Amygdala (tissue), 56 donors: Measurements from ENCODE around the gene LIPC.

Experiments
- DNase-seq, 56 donors: peaks; one replicate each; lab custom pipeline; 2025; lab: John Stamatoyannopoulos, UW

The LIPC gene

GRCh38 chr15:58431221-58432149, at the start of gene LIPC:
Gene LIPC (plus strand): TSS chr15:58431991. CDS start chr15:58432033, 42 bp downstream.
- no peak for DNase-seq

GRCh38 chr15:58383876-58384275, 47.9 kb upstream of the LIPC start:
- DNase-seq, result no peak

- no peak for DNase-seq
These were observed 47.1 kb upstream of the LIPC start for GRCh38 chr15:58384667-58385066.

- DNase-seq, result no peak
These were observed 45.7 kb upstream of the LIPC start for GRCh38 chr15:58386081-58386480.

- DNase-seq, result no peak
These were observed 45.1 kb upstream of the LIPC start for GRCh38 chr15:58386641-58387040.

GRCh38 chr15:58387130-58387529, 44.7 kb upstream of the LIPC start:
- no peak for DNase-seq

- no peak for DNase-seq
These were observed 43.6 kb upstream of the LIPC start for GRCh38 chr15:58388211-58388610.

GRCh38 chr15:58390118-58390517, 41.7 kb upstream of the LIPC start:
- DNase-seq, result no peak

GRCh38 chr15:58390655-58391054, 41.1 kb upstream of the LIPC start:
- DNase-seq, result no peak

GRCh38 chr15:58391088-58391487, 40.7 kb upstream of the LIPC start:
- no peak for DNase-seq

GRCh38 chr15:58392141-58392540, 39.6 kb upstream of the LIPC start:
- DNase-seq, result no peak

GRCh38 chr15:58392611-58393161, 39.1 kb upstream of the LIPC start:
- DNase-seq, result no peak

- peak in 5 of 56 donors; percentile 3 to 45 (median 13) for DNase-seq
These were observed 38.5 kb upstream of the LIPC start for GRCh38 chr15:58393241-58393662.

- no peak for DNase-seq
These were observed 35.6 kb upstream of the LIPC start for GRCh38 chr15:58396181-58396580.

- no peak for DNase-seq
These were observed 33.7 kb upstream of the LIPC start for GRCh38 chr15:58398071-58398470.

GRCh38 chr15:58398643-58399042, 33.1 kb upstream of the LIPC start:
- no peak for DNase-seq

GRCh38 chr15:58399739-58400138, 32.1 kb upstream of the LIPC start:
- no peak for DNase-seq

- DNase-seq, result no peak
These were observed 30.5 kb upstream of the LIPC start for GRCh38 chr15:58401276-58401675.

GRCh38 chr15:58401991-58402649, 29.7 kb upstream of the LIPC start:
- no peak for DNase-seq

GRCh38 chr15:58403581-58403980, 28.2 kb upstream of the LIPC start:
- no peak for DNase-seq

- no peak for DNase-seq
These were observed 27.8 kb upstream of the LIPC start for GRCh38 chr15:58404020-58404419.

GRCh38 chr15:58404722-58405121, 27.1 kb upstream of the LIPC start:
- no peak for DNase-seq
